HFFc6 (cell line): Measurements from ENCODE around the gene MXD3. TPM values are rescaled to one million over a fixed set of nuclear protein-coding genes. Genes with fewer than 3 reads are reported as not detected.

ENCODE experiments used
- DNase-seq: peaks from one replicate; pipeline ENCODE4 v3.0.0-alpha.2; 2018
- H3K27ac Mint-ChIP-seq: 2 replicates; pipeline ENCODE4 v1.8.0; 2020; ENCODE audit warnings: mild to moderate bottlenecking, mixed read lengths
- H3K27me3 Mint-ChIP-seq: 2 replicates; pipeline ENCODE4 v1.8.0; 2021; ENCODE audit warnings: mild to moderate bottlenecking, moderate library complexity, mixed read lengths; ENCODE audit not compliant: insufficient read depth
- H3K36me3 Mint-ChIP-seq: 2 replicates; pipeline ENCODE4 v1.8.0; 2021; ENCODE audit warnings: low read depth, mixed read lengths
- H3K4me1 Mint-ChIP-seq: 2 replicates; pipeline ENCODE4 v1.8.0; 2020; ENCODE audit warnings: low read depth, mixed read lengths
- H3K4me3 Mint-ChIP-seq: 2 replicates; pipeline ENCODE4 v1.8.0; 2020; ENCODE audit warnings: mild to moderate bottlenecking, moderate library complexity, mixed read lengths
- H3K9me3 Mint-ChIP-seq: 2 replicates; pipeline ENCODE4 v1.8.0; 2020; ENCODE audit warnings: mild to moderate bottlenecking, mixed read lengths
- CTCF ChIP-seq: fragments of 200-600 bp; sonication (generic); IDR thresholded peaks from 2 replicates; pipeline ENCODE4 v1.5.0; 2021; ENCODE audit warnings: antibody characterized with exemption, mild to moderate bottlenecking
- total RNA-seq, 6 experiments: library from RNA; stranded (reverse); fragmentation: NEBNext Ultra II Directional; extraction: Animal tissue kit (Norgen Biotek cat#: 25700); gene quantifications; 2 replicates in 1 of 6; 3 replicates in 5 of 6; pipeline ENCODE4 v1.2.3, GENCODE V29; 2021

Gene MXD3
- total RNA-seq, 6 experiments from 2014 or later: 7.7 to 17.0 (median 15.3) TPM

GRCh38 chr5:177334781-177335700 is 23.3 kb upstream of the MXD3 start:
- no peak for DNase-seq
- H3K36me3 Mint-ChIP-seq: peaks cover 8% of the 10 kb centered on the region; the same call in 1 of the 2 replicates
- H3K4me3 Mint-ChIP-seq: no peak overlapping the region
- no peak overlapping the region for H3K27ac Mint-ChIP-seq
- no peaks in the 10 kb centered on the region for H3K4me1 Mint-ChIP-seq
- no peak for TF ChIP-seq CTCF
- no peaks in the 10 kb centered on the region for H3K9me3 Mint-ChIP-seq
- H3K27me3 Mint-ChIP-seq: no peaks in the 10 kb centered on the region

- no peak overlapping the region for H3K4me3 Mint-ChIP-seq
- no peak for DNase-seq
- H3K9me3 Mint-ChIP-seq: no peaks in the 10 kb centered on the region
- peaks cover 8% of the 10 kb centered on the region; the same call in 1 of the 2 replicates for H3K36me3 Mint-ChIP-seq
- H3K27me3 Mint-ChIP-seq: no peaks in the 10 kb centered on the region
- H3K4me1 Mint-ChIP-seq: no peaks in the 10 kb centered on the region
- TF ChIP-seq CTCF: no peak
- H3K27ac Mint-ChIP-seq: no peak overlapping the region
Measured at GRCh38 chr5:177334155-177334551, 22.5 kb upstream of the MXD3 start.

- TF ChIP-seq CTCF: no peak
- H3K36me3 Mint-ChIP-seq: peaks cover 8% of the 10 kb centered on the region; the same call in 1 of the 2 replicates
- no peaks in the 10 kb centered on the region for H3K4me1 Mint-ChIP-seq
- no peak for DNase-seq
- no peaks in the 10 kb centered on the region for H3K9me3 Mint-ChIP-seq
- no peaks in the 10 kb centered on the region for H3K27me3 Mint-ChIP-seq
- no peak overlapping the region for H3K27ac Mint-ChIP-seq
- no peak overlapping the region for H3K4me3 Mint-ChIP-seq
Measured at GRCh38 chr5:177333420-177334154, 21.9 kb upstream of the MXD3 start.

GRCh38 chr5:177332896-177333260 is 21.2 kb upstream of the MXD3 start:
- H3K4me3 Mint-ChIP-seq: no peak overlapping the region
- no peaks in the 10 kb centered on the region for H3K27me3 Mint-ChIP-seq
- DNase-seq: no peak
- no peak overlapping the region for H3K27ac Mint-ChIP-seq
- peaks cover 8% of the 10 kb centered on the region; the same call in 1 of the 2 replicates for H3K36me3 Mint-ChIP-seq
- no peaks in the 10 kb centered on the region for H3K9me3 Mint-ChIP-seq
- H3K4me1 Mint-ChIP-seq: peaks cover 2% of the 10 kb centered on the region
- no peak for TF ChIP-seq CTCF

- H3K4me3 Mint-ChIP-seq: no peak overlapping the region
- no peak for TF ChIP-seq CTCF
- H3K36me3 Mint-ChIP-seq: peaks cover 8% of the 10 kb centered on the region; the same call in 1 of the 2 replicates
- peaks cover 7% of the 10 kb centered on the region for H3K4me1 Mint-ChIP-seq
- H3K9me3 Mint-ChIP-seq: no peaks in the 10 kb centered on the region
- DNase-seq: no peak
- H3K27me3 Mint-ChIP-seq: no peaks in the 10 kb centered on the region; the same call in 1 of the 2 replicates
- no peak overlapping the region for H3K27ac Mint-ChIP-seq
Measured at GRCh38 chr5:177332031-177332895, 20.6 kb upstream of the MXD3 start.
